HG03064 (cell line): Measurements from ENCODE around the gene MRPL16.
"Not testable (repeated sequence)": the region's sequence is repeated elsewhere in the genome, so short reads cannot be mapped to it uniquely, and the experiment has no call there.

Source experiments
- ATAC-seq: cut with Tn5 transposase; IDR thresholded peaks from one replicate; pipeline ENCODE4 v1.9.1; 2021; ENCODE audit warnings: low read depth; ENCODE audit not compliant: unreplicated experiment

Gene MRPL16

GRCh38 chr11:59813364-59813763 lies 2.8 kb upstream of the MRPL16 start:
- no peak for ATAC-seq

- ATAC-seq: no peak
These were observed 1.6 kb upstream of the MRPL16 start for GRCh38 chr11:59812220-59812619.

- no peak for ATAC-seq
These were observed 307 bp upstream of the MRPL16 start for GRCh38 chr11:59810911-59811259.

GRCh38 chr11:59807047-59807610 lies 3.4 kb downstream of the MRPL16 start:
- ATAC-seq: no peak

- ATAC-seq: no peak
These were observed 6.5 kb downstream of the MRPL16 start for GRCh38 chr11:59804061-59804460.

GRCh38 chr11:59802639-59803176 lies 7.9 kb downstream of the MRPL16 start:
- no peak for ATAC-seq

- no peak for ATAC-seq
These were observed 8.5 kb downstream of the MRPL16 start for GRCh38 chr11:59801981-59802638.

GRCh38 chr11:59801160-59801706 lies 9.3 kb downstream of the MRPL16 start:
- ATAC-seq: no peak

- no peak for ATAC-seq
These were observed 10.1 kb downstream of the MRPL16 start for GRCh38 chr11:59800390-59801025.

GRCh38 chr11:59794417-59794816 lies 16.2 kb downstream of the MRPL16 start:
- ATAC-seq: no peak

- ATAC-seq: no peak
These were observed 18.1 kb downstream of the MRPL16 start for GRCh38 chr11:59792507-59792906.

GRCh38 chr11:59791639-59792038 lies 18.9 kb downstream of the MRPL16 start:
- no peak for ATAC-seq

- no peak for ATAC-seq
These were observed 22.8 kb downstream of the MRPL16 start for GRCh38 chr11:59787816-59788215.

GRCh38 chr11:59787255-59787588 lies 23.4 kb downstream of the MRPL16 start:
- no peak for ATAC-seq

- no peak for ATAC-seq
These were observed 24.8 kb downstream of the MRPL16 start for GRCh38 chr11:59785818-59786217.

GRCh38 chr11:59784441-59784840 lies 26.1 kb downstream of the MRPL16 start:
- ATAC-seq: not testable (repeated sequence)

- ATAC-seq: no peak
These were observed 26.9 kb downstream of the MRPL16 start for GRCh38 chr11:59783632-59784090.

GRCh38 chr11:59782080-59782479 lies 28.5 kb downstream of the MRPL16 start:
- no peak for ATAC-seq

- no peak for ATAC-seq
These were observed 31.1 kb downstream of the MRPL16 start for GRCh38 chr11:59779487-59779886.

- ATAC-seq: no peak
These were observed 32.5 kb downstream of the MRPL16 start for GRCh38 chr11:59778122-59778521.

GRCh38 chr11:59777104-59777503 lies 33.5 kb downstream of the MRPL16 start:
- ATAC-seq: no peak
